ENCODE results near the gene TMEM174.
A peak's percentile ranks its signal among the peaks of the same experiment; 100 is the strongest.

TMEM174 gene

GRCh38 chr5:73174100-73174815 lies 1.3 kb downstream of the TMEM174 start:
- no peak overlapping the region for H3K4me3 Mint-ChIP-seq
- no peak overlapping the region for H3K27ac Mint-ChIP-seq
- no peaks in the 10 kb centered on the region for H3K36me3 Mint-ChIP-seq
- peak; percentile 55 for ATAC-seq
- peaks cover 12% of the 10 kb centered on the region for H3K4me1 Mint-ChIP-seq
- peaks cover 2% of the 10 kb centered on the region for H3K9me3 Mint-ChIP-seq
- peaks cover 88% of the 10 kb centered on the region for H3K27me3 Mint-ChIP-seq

GRCh38 chr5:73176250-73176649 lies 3.3 kb downstream of the TMEM174 start:
- ATAC-seq = no peak
- peaks cover 12% of the 10 kb centered on the region for H3K4me1 Mint-ChIP-seq
- H3K27ac Mint-ChIP-seq = no peak overlapping the region
- no peaks in the 10 kb centered on the region for H3K9me3 Mint-ChIP-seq
- peaks cover 87% of the 10 kb centered on the region for H3K27me3 Mint-ChIP-seq
- no peaks in the 10 kb centered on the region for H3K36me3 Mint-ChIP-seq
- H3K4me3 Mint-ChIP-seq = no peak overlapping the region

- H3K27ac Mint-ChIP-seq = no peak overlapping the region
- H3K9me3 Mint-ChIP-seq = no peaks in the 10 kb centered on the region
- peaks cover 79% of the 10 kb centered on the region for H3K27me3 Mint-ChIP-seq
- peaks cover 12% of the 10 kb centered on the region for H3K4me1 Mint-ChIP-seq
- ATAC-seq = no peak
- no peaks in the 10 kb centered on the region for H3K36me3 Mint-ChIP-seq
- no peak overlapping the region for H3K4me3 Mint-ChIP-seq
Observed at GRCh38 chr5:73178265-73178664, 5.3 kb downstream of the TMEM174 start.

- H3K9me3 Mint-ChIP-seq = peaks cover 4% of the 10 kb centered on the region
- no peak for ATAC-seq
- no peak overlapping the region for H3K4me3 Mint-ChIP-seq
- peaks cover 2% of the 10 kb centered on the region for H3K4me1 Mint-ChIP-seq
- H3K36me3 Mint-ChIP-seq = peaks cover 4% of the 10 kb centered on the region
- H3K27me3 Mint-ChIP-seq = peaks cover 78% of the 10 kb centered on the region
- H3K27ac Mint-ChIP-seq = no peak overlapping the region
Observed at GRCh38 chr5:73179730-73180129, 6.7 kb downstream of the TMEM174 start.

GRCh38 chr5:73180566-73180965 lies 7.6 kb downstream of the TMEM174 start:
- ATAC-seq = no peak

GRCh38 chr5:73182307-73182706 lies 9.3 kb downstream of the TMEM174 start:
- H3K27ac Mint-ChIP-seq = no peak overlapping the region
- no peak for ATAC-seq
- peaks cover 60% of the 10 kb centered on the region for H3K27me3 Mint-ChIP-seq

More at GRCh38 chr5:73180566-73180965, 7.6 kb downstream of the TMEM174 start:
- peaks cover 5% of the 10 kb centered on the region for H3K36me3 Mint-ChIP-seq
- peaks cover 73% of the 10 kb centered on the region for H3K27me3 Mint-ChIP-seq
- H3K4me3 Mint-ChIP-seq = no peak overlapping the region
- no peak overlapping the region for H3K27ac Mint-ChIP-seq
- peaks cover 4% of the 10 kb centered on the region for H3K9me3 Mint-ChIP-seq
- no peaks in the 10 kb centered on the region for H3K4me1 Mint-ChIP-seq

GRCh38 chr5:73183000-73183399 lies 10.0 kb downstream of the TMEM174 start:
- ATAC-seq = no peak
- Mint-ChIP-seq H3K36me3 (peaks cover 5% of the 10 kb centered on the region), H3K4me1 (no peaks in the 10 kb centered on the region), H3K27ac (no peak overlapping the region), H3K4me3 (no peak overlapping the region), H3K9me3 (peaks cover 4% of the 10 kb centered on the region), H3K27me3 (peaks cover 53% of the 10 kb centered on the region)

More at GRCh38 chr5:73182307-73182706, 9.3 kb downstream of the TMEM174 start:
- Mint-ChIP-seq H3K36me3 (peaks cover 5% of the 10 kb centered on the region), H3K4me3 (no peak overlapping the region), H3K4me1 (no peaks in the 10 kb centered on the region), H3K9me3 (peaks cover 4% of the 10 kb centered on the region)

GRCh38 chr5:73183481-73183891 lies 10.5 kb downstream of the TMEM174 start:
- H3K4me3 Mint-ChIP-seq = no peak overlapping the region
- H3K9me3 Mint-ChIP-seq = peaks cover 4% of the 10 kb centered on the region
- H3K36me3 Mint-ChIP-seq = peaks cover 5% of the 10 kb centered on the region
- peaks cover 53% of the 10 kb centered on the region for H3K27me3 Mint-ChIP-seq
- no peaks in the 10 kb centered on the region for H3K4me1 Mint-ChIP-seq
- H3K27ac Mint-ChIP-seq = no peak overlapping the region
- ATAC-seq = no peak

GRCh38 chr5:73186976-73187375 lies 14.0 kb downstream of the TMEM174 start:
- Mint-ChIP-seq H3K9me3 (peaks cover 4% of the 10 kb centered on the region), H3K36me3 (peaks cover 5% of the 10 kb centered on the region), H3K27me3 (peaks cover 39% of the 10 kb centered on the region), H3K27ac (no peak overlapping the region), H3K4me1 (no peaks in the 10 kb centered on the region), H3K4me3 (no peak overlapping the region)
- ATAC-seq = no peak

- H3K27me3 Mint-ChIP-seq = peaks cover 29% of the 10 kb centered on the region
- peaks cover 5% of the 10 kb centered on the region for H3K36me3 Mint-ChIP-seq
- no peak overlapping the region for H3K4me3 Mint-ChIP-seq
- ATAC-seq = no peak
- H3K9me3 Mint-ChIP-seq = peaks cover 4% of the 10 kb centered on the region
- no peaks in the 10 kb centered on the region for H3K4me1 Mint-ChIP-seq
- H3K27ac Mint-ChIP-seq = no peak overlapping the region
Observed at GRCh38 chr5:73188764-73189531, 16.0 kb downstream of the TMEM174 start.

- Mint-ChIP-seq H3K9me3 (no peaks in the 10 kb centered on the region), H3K4me3 (no peak overlapping the region), H3K4me1 (no peaks in the 10 kb centered on the region), H3K27me3 (peaks cover 28% of the 10 kb centered on the region), H3K36me3 (no peaks in the 10 kb centered on the region), H3K27ac (no peak overlapping the region)
- no peak for ATAC-seq
Observed at GRCh38 chr5:73189871-73190376, 16.9 kb downstream of the TMEM174 start.

- no peak overlapping the region for H3K27ac Mint-ChIP-seq
- H3K27me3 Mint-ChIP-seq = peaks cover 47% of the 10 kb centered on the region
- no peaks in the 10 kb centered on the region for H3K9me3 Mint-ChIP-seq
- H3K36me3 Mint-ChIP-seq = no peaks in the 10 kb centered on the region
- no peaks in the 10 kb centered on the region for H3K4me1 Mint-ChIP-seq
- H3K4me3 Mint-ChIP-seq = no peak overlapping the region
- no peak for ATAC-seq
Observed at GRCh38 chr5:73192370-73192769, 19.4 kb downstream of the TMEM174 start.

GRCh38 chr5:73193592-73193991 lies 20.6 kb downstream of the TMEM174 start:
- Mint-ChIP-seq H3K4me3 (no peak overlapping the region), H3K4me1 (no peaks in the 10 kb centered on the region), H3K27ac (no peak overlapping the region), H3K9me3 (no peaks in the 10 kb centered on the region), H3K36me3 (no peaks in the 10 kb centered on the region), H3K27me3 (peaks cover 47% of the 10 kb centered on the region)
- no peak for ATAC-seq

- H3K4me1 Mint-ChIP-seq = no peaks in the 10 kb centered on the region
- peaks cover 46% of the 10 kb centered on the region for H3K27me3 Mint-ChIP-seq
- H3K9me3 Mint-ChIP-seq = no peaks in the 10 kb centered on the region
- no peak for ATAC-seq
- H3K4me3 Mint-ChIP-seq = no peak overlapping the region
- no peaks in the 10 kb centered on the region for H3K36me3 Mint-ChIP-seq
- H3K27ac Mint-ChIP-seq = no peak overlapping the region
Observed at GRCh38 chr5:73196201-73196600, 23.2 kb downstream of the TMEM174 start.

- no peak overlapping the region for H3K27ac Mint-ChIP-seq
- ATAC-seq = no peak
- H3K4me1 Mint-ChIP-seq = peaks cover 6% of the 10 kb centered on the region
- no peaks in the 10 kb centered on the region for H3K9me3 Mint-ChIP-seq
- H3K4me3 Mint-ChIP-seq = no peak overlapping the region
- peaks cover 56% of the 10 kb centered on the region for H3K27me3 Mint-ChIP-seq
- H3K36me3 Mint-ChIP-seq = no peaks in the 10 kb centered on the region
Observed at GRCh38 chr5:73197637-73198257, 24.8 kb downstream of the TMEM174 start.

Measured in stimulated activated memory B cell treated with anti-CD40 and anti-IgM and Interleukin-4, amounts not matched to agents 10 μg/mL and 1 μg/mL and 100 μg/mL, for 72 hours (primary cell).